Fibroblast of skin of left biceps (primary cell): ENCODE results near the gene SMAD6.
"Not testable (repeated sequence)": the region's sequence is repeated elsewhere in the genome, so short reads cannot be mapped to it uniquely, and the experiment has no call there.

Experiments
- DNase-seq, 2 experiments: peaks; one replicate each; pipeline ENCODE4 v3.0.0-alpha.2; 2013; ENCODE audit warnings: low read depth in 2 of 2

SMAD6 gene

DNA sequence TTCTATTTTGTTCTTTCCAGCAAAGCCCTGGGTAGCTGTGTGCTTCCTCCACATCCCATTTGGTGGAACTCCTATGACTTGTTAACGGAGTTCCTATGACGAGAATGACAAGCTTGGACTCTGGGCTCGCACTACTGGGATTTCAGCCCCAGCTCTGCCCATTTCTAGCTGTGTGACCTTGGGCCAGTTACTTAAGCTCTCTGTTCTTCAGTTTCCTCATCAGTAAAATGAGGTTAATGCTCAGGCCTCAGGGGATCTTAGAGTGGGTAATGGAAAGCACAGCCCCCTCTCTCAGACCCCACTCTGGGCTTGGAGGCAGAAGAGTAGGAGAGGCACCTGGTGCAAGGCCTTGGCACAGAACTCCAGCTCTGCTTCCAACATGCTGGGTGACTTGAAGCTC, 123.1 kb downstream of the SMAD6 start:
- DNase-seq, result no peak

DNA sequence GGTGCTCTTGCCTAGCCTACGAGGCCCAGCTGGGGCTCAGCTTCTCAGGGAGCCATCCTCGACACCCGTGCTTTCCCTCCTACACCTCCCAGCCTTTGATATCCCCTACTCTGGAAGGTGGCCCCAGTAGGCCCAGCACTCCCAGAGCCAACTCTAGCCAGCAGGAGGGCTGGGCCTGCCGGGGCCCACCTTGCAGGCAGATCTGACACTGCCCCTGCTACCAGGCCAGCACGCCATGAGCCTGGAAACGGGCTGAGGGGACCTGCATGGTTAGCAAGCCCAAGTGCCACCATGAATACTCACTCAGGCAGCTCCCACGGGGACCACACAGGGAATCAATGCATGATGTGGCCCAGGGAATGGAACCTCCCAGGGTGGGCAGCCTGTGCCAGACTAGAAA, 123.7 kb downstream of the SMAD6 start:
- no peak for DNase-seq

DNA sequence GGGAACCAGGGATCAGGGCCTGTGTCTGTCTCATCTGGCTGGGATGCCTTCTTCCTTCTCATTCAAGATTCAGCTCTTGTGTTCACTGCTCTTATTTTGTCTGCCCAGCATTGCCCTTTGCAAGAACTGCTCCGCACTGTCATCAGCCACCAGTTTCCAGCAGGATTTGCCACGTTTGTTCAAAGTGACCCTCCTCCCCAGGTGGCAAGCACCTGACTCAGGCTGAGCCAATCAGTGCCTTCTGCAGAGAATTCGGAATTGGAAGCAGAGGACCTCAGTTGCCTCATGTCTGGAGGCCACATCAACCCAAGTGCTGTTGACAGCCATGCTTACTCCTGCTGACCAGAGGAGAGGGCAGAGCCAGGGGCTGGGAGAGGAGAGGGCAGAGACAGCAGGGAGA, 124.5 kb downstream of the SMAD6 start:
- DNase-seq, result no peak

DNA sequence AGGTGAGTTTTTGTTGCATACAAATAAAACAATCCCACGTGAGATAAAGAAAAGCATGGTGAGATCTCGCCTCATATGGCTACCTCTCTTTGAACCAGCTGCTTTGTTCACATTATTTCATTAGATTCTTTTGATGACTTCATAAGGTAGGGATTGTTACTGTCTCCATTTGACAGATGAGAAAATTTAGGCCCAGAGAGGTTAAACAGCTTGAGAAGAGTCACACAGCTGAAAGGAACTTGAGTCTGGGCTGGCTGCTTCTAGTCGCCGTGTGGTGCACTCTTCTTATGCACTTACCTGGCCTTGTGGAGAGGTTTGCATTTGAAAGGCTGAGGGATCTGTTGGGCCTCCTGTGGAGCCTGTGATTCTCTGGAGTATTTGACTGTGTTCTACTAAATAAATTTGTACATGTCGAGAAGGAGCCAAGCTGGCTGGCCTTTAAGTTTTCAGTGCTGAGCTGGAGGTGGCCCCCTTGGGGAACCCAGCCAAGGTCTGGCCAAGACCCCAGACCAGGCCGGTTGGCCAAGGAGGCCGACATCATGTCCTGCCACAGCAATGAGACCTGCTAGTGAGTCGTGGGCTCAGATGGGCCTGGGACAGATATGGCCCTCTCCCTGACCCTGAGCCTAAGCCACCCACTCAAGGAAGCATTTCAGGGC, 125.1 kb downstream of the SMAD6 start:
- DNase-seq, result no peak

DNA sequence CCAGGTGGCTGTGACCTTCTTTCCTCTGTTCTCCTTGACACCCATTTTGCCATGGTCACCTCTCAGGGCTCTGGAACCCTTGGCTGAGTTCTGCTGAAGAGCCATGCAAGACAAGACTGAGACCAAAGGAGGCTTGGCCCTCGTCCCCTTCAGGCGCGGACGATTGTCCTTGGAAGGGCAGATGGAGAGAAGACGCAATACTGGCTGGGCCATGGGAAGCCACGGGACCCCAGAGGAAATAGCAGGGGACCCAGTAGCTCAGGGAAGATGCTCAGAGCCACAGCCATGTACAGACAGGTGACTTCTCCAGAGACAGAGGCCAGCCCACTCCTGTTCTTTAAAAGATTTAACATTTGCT, 125.6 kb downstream of the SMAD6 start:
- DNase-seq, result no peak

DNA sequence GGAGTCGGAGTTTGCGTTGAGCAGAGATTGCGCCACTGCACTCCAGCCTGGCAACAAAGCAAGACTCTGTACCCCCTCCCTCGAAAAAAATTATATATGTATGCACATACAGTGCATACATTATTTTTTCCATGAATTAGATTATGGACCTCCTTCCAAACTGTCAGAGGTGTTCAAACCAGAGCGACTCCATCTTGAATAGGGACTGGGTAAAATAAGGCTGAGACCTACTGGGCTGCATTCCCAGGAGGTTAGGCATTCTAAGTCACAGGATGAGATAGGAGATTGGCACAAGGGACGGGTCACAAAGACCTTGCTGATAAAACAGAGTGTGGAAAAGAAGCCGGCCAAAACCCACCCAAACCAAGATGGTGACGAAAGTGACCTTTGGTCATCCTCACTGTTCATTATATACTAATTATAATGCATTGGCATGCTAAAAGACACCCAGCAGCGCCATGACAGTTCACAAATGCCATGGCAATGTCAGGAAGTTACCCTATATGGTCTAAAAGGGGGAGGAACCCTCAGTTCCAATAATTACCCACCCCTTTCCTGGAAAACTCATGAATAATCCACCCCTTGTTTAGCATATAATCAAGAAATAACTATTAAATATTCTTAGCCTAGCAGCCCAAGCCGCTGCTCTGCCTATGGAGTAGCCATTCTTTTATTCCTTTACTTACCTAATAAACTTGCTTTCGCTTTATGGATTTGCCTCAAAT, 126.9 kb downstream of the SMAD6 start:
- not testable (repeated sequence) for DNase-seq

DNA sequence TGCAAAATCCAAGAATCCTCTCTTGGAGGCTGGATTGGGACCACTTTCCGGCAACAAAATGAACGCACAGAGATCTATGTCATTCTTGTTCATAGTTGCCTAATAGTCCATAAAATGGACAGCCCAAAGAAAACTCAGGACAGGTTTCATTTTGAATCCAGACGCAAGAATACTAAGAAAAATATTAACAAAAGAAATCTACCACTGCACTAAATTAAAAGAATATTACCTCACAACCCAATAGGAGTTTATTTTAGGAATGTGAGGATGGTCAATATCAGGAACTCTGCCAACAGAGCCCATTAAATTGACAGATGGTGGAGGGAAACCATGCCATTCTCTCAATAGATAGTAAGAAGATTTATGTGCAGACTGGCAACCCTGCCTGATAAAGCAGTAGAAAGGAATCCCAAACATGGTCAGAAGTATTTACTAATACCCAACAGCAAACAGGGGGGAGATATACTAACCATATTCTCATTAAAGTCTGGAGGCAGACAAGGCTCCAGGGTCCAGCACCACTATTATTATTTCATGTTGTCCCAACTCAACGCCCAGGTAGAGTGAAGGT, 127.6 kb downstream of the SMAD6 start:
- DNase-seq, result no peak

DNA sequence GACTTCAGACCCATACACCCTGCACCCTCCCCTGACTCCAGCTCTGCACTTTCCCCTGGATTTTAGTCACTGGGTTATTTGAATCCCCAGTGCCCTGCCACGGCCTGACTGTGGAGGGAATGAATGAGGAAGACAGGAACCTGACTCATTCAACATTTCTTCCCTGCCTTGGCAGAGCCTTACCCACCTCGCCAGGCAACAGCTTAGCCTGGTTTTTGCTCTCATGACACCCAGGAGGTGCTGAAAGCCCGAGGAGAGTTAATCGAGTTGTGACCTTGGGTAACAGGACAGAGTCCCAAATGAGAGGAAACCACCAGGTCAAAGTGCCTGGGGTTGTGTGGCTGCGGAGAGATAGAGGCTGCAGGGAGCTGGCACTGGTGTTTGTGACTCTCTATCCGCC, 128.3 kb downstream of the SMAD6 start:
- DNase-seq, result no peak

DNA sequence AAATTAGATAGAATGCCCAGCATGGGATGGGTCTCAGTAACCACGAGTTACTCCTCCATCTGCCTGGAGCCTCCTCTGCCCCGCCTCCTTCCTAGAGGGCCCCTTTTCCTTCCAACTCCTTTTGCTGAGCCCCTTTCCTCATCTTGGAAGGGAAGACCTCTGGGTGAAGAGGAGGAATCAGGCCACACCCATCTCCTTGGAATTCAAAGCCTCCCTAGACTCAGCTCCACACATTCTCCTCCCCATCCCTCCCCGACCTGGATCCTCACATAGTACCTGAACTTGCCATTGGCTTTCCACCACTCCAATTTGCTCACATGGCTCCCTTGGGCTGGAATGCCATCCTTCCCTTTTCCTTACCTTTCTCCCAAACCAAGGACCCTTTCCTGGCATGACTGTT, 128.8 kb downstream of the SMAD6 start:
- DNase-seq, result no peak

DNA sequence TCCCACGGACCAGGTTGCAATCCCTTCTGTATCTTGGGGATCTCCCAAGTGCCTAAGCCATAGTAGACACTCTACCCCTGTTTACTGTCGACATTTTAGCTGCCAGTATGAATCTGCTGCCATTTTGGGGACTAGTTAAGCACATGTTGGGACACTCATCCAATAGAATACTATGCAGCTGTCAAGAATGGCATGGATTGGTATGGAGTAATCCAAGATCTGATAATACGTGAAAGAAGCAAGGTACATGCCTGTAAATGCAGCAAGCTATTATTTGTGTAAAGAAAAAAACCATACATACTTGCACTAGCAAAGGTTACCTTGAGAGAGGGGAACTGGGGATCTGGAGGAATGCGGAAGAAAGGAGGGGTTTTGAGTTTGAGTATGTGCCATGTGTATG, 129.3 kb downstream of the SMAD6 start:
- no peak for DNase-seq

DNA sequence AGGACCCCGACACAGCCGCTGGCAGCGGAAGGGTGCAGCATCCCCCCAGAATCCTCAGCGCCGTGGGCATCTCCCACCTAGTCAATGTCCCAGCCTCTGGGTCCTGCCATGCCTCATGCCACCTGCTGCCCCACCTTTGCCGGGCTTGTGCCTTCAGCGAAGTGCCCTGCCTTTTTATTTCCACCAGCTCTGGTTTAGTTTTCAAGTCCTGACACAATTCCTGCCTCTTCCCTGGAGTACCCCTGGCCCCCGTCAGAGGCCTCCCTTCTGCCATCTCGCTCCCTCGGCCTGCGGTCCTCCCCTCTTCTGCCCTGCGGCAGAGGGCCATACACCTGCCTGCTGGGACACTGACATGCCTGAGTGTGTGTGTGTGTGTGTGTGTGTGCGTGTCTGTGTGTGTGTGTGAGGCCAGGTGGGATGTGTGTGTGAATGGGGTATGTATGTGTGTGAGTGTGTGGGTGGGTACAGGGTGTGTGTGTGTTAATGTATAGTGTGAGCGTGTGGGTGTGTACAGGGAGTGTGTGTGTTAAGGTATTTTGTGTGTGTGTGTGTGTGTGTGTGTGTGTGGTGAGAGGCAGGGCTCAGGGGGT, 129.9 kb downstream of the SMAD6 start:
- no peak for DNase-seq
